ENCODE measurements around the gene CHAT.
"Not testable (repeated sequence)": the region's sequence is repeated elsewhere in the genome, so short reads cannot be mapped to it uniquely, and the experiment has no call there.

Gene CHAT

DNA sequence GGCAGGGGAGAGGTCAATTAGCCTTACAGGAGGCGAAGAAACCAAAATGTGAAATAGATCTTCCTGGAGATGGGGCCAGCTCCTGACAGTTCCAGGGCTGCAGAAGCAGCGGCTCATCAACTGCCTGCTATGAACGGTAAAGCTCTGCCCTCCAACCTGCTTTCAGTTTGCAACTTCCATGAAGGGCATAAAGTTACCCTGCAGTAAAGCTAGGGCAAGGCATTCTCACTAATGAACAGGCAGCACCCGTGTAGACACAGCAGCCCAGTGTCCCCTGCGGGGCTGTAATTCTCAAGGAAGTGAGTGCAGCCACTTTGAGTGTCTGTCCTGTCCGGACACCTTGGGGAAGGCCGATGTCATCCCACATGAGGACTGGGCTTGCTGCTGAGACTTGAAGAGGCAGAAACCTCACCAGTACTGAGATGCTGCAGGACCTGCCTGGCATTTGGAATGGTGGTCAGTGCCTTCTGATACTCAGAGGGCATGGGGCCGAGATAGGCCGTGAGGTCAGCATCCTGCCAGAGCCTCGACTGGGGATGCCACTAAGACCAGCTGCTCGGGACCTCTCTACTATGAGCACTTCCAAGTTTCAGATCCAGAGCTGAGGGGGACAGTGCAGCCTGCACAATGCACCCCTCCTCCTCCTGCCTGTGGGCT is 39.6 kb downstream of the CHAT start:
- no peak for DNase-seq

DNA sequence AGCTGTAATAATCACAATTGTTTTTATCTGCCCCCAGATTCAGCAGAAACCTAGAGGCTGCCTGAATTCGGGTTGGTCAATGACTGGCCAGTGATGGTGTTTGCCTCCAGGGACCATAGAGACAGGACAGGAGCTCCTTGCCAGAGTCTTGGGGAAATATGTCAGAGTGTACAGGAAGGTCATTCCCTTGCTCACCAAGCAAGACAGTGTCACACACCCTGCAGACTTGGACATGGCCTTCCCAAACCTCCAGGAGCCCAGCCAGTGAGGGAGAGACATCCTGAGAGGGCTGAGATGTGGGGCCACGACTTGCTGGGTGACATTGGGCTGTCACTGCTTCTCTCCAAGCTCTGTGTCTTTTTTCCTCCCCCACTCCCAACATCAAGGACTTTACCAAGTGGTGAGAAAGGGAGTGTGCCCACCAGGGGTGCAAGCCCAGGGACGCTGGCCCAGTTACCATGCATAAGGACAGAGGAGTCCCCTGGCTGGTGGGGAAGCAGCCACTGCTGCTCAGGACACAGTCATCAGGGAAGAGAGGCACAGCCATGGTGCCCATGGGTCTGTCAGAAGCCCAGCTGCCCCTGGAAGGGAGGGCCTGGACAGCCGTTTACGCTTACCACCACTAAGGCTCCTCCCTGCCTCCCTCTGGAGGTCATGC is 40.3 kb downstream of the CHAT start:
- DNase-seq, result no peak

GRCh38 chr10:49655099-49655498 is 41.3 kb downstream of the CHAT start:
- DNase-seq, result no peak

DNA sequence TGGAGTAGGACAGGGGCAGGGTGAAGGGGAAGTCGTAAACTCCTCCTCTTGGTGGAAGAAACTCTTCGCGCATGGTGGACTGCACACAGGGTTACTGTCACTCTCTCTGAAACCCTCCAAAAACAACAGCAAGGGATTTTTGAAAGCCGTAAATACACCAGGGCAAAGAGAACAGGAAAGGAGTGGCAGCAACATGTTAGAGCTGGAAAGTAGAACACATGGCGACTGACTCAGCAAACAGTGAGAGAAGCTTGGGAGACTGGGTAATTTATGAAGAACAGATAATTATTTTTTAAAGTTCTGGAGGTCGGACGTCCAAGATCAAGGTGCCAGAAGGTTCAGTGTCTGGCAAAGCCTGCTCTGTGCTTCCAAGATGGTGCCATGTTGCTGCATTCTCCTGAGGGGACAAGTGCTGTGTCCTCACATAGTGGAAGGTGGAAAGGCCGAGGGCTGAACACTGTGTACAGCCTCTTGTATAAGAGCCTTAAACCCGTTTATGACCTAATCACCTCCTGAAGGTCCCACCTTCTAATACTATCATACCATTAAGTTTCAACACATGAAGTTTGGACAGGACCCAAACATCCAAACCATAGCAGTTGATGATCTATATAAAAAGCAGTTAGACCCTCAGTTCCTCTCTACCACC is 43.1 kb downstream of the CHAT start:
- DNase-seq, result no peak

GRCh38 chr10:49657606-49658005 is 43.8 kb downstream of the CHAT start:
- no peak for DNase-seq

- no peak for DNase-seq
These were observed 47.5 kb downstream of the CHAT start for GRCh38 chr10:49661140-49661856.

DNA sequence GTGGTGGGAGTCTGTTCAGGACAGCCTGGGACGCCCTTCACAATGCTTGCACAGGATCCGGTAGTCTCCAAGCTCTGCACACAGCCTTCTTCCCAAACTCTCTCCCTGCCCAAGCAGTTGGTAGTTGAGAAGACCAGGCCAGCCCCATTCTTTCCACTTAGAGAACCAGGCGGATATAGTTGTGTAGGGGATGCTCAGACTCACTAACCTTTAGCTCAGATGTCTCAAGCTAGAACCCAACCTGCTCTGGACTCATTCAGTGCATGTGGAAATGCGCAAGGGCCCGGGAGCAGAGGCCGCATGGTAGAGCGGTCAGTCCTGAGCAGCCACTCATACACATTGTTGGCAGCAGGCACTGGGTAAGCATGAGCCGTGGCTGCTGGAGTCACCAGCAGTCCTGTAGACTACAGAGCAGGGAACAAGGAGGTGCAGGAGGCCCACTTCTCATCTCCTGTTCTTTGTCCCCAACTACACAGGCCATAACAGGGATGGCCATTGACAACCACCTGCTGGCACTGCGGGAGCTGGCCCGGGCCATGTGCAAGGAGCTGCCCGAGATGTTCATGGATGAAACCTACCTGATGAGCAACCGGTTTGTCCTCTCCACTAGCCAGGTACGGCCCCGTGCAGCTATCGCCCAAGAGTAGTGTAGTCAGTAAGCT is 48.5 kb downstream of the CHAT start:
- DNase-seq, result no peak

DNA sequence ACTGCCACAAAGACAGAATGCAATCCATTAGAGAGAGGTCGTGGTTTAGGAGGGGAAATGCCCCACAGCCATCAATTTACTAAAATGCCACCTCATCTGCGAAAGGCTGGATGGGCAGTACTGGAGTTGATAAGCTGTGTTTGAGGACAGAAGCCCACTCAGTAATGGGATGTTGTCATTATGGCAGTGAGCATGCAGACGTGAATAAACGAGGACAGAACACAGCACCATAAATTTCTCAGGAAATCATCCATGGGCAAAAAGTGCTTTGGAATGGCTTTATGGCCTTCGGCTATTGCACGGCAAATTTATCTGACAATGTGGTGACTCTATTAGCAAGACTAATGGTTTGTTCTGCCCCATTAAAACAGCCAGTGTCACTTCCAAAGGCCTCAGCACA is 49.8 kb downstream of the CHAT start:
- no peak for DNase-seq

- DNase-seq, result no peak
These were observed 50.4 kb downstream of the CHAT start for GRCh38 chr10:49664006-49664841.

- DNase-seq, result no peak
These were observed 51.1 kb downstream of the CHAT start for GRCh38 chr10:49664842-49665355.

DNA sequence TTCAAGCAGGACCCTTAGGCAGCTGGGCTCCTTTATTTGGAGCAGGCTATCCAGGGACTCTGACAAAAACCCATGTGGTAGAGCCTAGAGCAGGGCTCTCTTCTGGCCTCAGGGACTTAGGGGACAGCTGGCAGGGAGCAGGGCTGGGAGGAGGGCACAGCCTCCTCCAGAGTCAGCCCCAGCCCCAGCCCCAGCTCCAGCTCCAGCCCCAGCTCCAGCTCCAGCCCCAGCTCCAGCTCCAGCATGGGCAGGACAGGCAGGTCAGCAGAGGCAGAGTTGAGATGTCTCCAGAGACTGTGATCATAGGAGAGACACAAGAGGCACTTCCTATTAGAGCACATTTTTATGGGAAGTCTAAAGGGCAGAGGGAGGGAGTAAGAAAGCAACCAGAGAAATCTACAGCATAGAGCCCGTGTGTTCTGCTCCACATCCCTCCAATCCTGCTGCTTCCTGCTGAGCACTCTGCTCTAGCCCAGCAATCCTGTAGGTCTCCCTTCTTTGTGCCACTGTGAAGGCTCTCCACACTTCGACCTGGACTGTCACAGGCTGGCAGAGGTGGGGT is 52.3 kb downstream of the CHAT start:
- DNase-seq, result no peak

DNA sequence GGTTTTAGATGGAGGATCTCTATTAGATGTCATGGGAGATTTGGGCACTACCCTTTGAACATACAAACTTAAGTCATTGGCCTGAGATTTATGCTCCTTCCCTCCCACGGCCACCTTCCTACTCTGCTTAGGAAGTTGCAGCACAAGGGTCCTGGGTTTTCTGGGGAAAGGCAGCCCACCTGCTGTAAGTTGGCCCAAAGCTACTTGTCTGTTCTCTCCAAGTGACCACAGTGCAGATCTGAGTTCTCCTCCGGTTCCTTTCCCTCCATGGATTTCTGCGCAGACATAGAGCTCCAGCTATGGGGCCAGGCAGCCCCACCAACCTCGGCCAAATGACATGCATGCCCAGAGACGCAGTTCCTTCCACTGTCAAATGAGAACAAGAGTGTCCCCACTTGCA is 52.8 kb downstream of the CHAT start:
- no peak for DNase-seq

- no peak for DNase-seq
These were observed 54.2 kb downstream of the CHAT start for GRCh38 chr10:49667991-49668390.

DNA sequence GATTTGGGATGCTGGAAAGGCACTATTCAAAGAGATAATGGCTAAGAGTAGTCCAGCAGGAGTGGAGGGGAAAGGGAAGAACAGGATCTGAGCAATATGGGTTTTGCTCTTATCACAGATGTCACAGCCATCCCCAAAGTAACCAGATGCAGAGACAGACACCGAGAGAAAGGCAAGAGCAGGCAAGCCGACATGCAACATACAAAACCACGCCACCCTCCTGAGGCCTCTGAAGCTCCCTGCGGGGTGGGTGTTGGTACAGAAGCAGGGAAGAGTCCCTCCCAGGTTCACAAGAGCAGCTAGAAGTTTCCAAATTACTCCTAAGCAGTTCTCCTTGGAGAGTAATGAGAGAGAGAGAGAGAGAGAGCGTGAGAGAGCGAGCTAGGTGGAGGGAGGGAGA is 54.8 kb downstream of the CHAT start:
- no peak for DNase-seq

GRCh38 chr10:49678827-49679479 is 65.1 kb downstream of the CHAT start:
- DNase-seq, result no peak

DNA sequence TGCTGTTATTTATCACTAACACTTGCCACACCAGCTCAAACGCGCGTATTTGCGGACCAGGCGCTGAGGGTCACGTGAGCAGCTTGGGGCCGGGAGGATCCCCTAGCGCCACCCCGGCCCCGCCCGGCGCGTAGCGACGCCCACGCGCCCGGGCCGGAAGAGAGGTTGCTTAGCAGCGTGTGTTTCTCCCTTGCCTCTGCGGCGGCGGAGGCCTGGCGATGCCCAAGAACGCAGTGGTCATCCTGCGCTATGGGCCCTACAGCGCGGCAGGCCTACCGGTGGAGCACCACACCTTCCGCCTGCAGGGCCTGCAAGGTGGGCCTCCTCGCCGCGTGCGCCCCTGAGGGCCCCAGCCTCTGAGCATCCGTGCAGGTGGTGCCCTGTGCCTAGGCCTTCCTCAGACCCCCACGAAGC is 65.7 kb downstream of the CHAT start, which contains the start of gene C10orf53:
Gene C10orf53, plus strand, starts transcription at position 172 of the 414 bp plus-strand sequence. Its CDS starts 47 bp downstream, at position 219.
- peak; percentile 89 for DNase-seq

DNA sequence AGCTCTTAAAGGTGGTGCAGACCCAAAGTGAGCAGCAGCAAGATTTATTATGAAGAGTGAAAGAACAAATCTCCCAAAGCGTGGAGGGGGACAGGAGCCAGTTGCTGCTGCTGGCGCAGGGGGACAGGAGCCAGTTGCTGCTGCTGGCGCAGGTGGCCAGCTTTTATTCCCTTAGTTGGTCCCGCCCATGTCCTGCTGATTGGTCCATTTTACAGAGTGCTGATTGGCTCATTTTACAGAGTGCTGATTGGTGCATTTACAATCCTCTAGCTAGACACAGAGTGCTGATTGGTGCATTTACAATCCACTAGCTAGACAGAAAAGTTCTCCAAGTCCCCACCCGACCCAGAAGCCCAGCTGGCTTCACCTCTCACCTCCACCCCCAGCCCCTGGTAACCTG is 68.6 kb downstream of the CHAT start:
- not testable (repeated sequence) for DNase-seq

DNA sequence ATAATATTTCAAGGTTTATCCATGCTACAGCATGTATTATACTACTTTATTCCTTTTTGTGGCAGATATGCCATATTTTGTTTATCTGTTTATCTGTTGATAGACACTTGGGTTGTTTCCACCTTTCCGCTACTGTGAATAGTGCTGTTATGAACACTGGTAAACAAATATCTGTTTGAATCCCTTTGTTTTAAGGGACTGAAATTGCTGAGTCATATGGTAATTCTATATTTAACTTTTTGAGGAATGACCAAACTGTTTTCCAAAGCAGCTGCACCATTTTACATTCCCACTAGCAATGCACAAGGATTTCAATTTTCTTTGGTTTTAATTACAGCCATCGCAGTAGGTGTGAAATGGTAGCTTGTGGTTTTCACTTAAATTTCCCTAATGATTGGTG is 69.0 kb downstream of the CHAT start:
- DNase-seq, result no peak

- DNase-seq, result no peak
These were observed 72.8 kb downstream of the CHAT start for GRCh38 chr10:49686651-49687050.

DNA sequence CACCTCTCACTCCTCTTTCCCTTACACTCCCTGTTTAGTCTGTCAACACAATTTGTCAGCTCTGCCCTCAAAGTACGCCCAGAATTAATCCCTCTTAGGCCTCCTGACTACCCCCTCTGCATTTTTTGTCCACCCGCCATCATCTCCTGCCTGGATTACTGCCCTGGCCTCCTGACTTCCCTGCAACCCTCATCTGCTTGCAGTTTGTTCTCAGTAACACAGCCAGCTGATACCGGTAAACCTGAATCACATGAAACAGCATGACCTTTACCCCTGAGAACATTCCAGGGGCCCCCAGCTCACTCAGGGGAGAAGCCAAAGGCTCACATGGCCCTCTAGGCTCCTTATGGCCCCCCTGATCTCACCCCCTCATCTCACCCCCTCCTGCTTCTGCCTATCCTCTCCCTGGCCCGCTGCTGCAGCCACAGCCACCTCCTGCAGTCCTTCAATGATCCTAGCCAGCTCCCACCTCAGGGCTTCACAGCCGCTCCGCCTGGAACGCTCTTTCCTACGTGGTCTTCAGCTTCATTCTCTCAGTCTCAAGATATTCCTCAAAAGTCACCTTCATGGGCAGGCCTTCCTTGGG is 74.5 kb downstream of the CHAT start:
- peak; percentile 23 for DNase-seq
